ENCODE data around the gene MRPL18. TPM values are rescaled to one million over a fixed set of nuclear protein-coding genes. Genes with fewer than 3 reads are reported as not detected.

The MRPL18 gene
- total RNA-seq, 4 donors from 2014 or later, result 53.9 to 79.2 (median 55.9) TPM

DNA sequence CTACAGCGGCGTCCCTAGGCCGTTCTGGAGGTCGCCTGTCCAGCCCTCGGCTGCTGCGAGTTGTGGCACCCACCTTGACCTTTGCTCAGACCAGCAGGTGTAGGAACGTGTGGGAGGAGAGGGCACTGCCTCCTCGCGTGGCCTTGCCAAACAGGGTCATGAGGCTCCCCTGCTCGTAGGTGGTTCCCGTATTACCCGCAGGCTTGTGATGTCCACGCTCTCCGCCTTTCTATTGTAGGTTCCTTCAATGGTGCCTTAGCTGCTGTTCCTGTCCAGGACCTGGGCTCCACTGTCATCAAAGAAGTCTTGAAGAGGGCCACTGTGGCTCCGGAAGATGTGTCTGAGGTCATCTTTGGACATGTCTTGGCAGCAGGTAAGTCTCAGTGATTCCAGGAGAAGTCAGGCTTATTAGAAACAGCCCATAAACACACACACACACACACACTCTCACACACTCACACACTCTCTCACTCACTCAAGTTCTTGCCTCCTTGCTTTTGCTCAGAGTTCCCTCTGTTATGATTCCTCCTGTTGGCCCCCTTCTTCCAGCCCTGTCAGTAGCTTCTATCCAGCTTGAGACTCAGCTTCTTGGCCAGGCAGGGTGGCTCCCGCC lies 27.5 kb upstream of the MRPL18 start:
- Histone ChIP-seq H3K36me3 (peaks cover 33% of the 10 kb centered on the region), H3K27me3 (no peaks in the 10 kb centered on the region), H3K27ac (peak overlapping the region; percentile 98), H3K4me1 (peaks cover 19% of the 10 kb centered on the region), H3K4me3 (peak overlapping the region; percentile 95), H3K9me3 (no peaks in the 10 kb centered on the region)
- peak in 1 of 2 donors; percentile 80 for DNase-seq (ENCODE audit: low spot score in 2 of 2)
- no peak for TF ChIP-seq POLR2AphosphoS5 (IDR thresholded peaks at IDR 0.05)
- TF ChIP-seq, protein P1, sequence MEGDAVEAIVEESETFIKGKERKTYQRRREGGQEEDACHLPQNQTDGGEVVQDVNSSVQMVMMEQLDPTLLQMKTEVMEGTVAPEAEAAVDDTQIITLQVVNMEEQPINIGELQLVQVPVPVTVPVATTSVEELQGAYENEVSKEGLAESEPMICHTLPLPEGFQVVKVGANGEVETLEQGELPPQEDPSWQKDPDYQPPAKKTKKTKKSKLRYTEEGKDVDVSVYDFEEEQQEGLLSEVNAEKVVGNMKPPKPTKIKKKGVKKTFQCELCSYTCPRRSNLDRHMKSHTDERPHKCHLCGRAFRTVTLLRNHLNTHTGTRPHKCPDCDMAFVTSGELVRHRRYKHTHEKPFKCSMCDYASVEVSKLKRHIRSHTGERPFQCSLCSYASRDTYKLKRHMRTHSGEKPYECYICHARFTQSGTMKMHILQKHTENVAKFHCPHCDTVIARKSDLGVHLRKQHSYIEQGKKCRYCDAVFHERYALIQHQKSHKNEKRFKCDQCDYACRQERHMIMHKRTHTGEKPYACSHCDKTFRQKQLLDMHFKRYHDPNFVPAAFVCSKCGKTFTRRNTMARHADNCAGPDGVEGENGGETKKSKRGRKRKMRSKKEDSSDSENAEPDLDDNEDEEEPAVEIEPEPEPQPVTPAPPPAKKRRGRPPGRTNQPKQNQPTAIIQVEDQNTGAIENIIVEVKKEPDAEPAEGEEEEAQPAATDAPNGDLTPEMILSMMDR (IDR thresholded peaks at IDR 0.05), result no peak
- TF ChIP-seq EP300 (IDR thresholded peaks at IDR 0.05), result no peak
- TF ChIP-seq POLR2A (IDR thresholded peaks at IDR 0.05), result no peak
- 38% methylated on average over 16 of the region's 16 CpGs for WGBS

DNA sequence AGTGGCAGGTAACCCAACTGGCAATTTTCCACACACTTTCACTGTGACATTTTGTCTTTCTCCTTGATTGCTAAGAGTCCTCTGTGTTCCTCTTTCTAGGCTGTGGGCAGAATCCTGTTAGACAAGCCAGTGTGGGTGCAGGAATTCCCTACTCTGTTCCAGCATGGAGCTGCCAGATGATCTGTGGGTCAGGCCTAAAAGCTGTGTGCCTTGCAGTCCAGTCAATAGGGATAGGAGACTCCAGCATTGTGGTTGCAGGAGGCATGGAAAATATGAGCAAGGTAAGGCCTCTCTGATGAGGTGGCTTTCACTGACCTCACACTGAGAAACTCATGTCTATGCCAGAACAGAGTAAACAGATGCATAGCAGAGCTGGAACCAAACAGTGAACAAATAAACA lies 23.4 kb upstream of the MRPL18 start:
- Histone ChIP-seq H3K4me3 (no peak overlapping the region), H3K9me3 (no peaks in the 10 kb centered on the region), H3K27ac (no peak overlapping the region), H3K36me3 (peaks cover 53% of the 10 kb centered on the region), H3K27me3 (no peaks in the 10 kb centered on the region), H3K4me1 (peaks cover 9% of the 10 kb centered on the region)
- TF ChIP-seq, protein P1 (IDR thresholded peaks at IDR 0.05), result no peak
- no peak for DNase-seq (ENCODE audit: low spot score in 2 of 2)

DNA sequence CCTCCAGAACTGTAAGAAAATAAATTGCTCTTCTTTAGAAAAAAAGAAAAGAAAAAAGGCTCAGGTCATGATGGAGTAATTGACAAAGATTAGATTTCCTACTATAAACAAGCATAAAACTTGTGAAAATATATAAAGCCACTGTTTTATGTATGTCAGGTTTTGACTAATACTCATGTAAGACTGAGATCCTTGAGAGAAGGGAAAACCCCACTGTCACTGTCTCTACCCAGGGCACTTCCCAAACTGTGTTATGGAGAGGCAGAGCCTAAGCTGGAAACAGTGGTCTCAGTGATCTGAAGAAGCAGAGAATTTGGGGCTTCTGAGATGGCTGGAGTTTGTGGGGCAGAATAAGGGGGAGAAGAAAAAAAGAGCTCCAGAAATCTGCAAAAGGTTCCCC lies 20.8 kb upstream of the MRPL18 start:
- Histone ChIP-seq H3K27me3 (no peaks in the 10 kb centered on the region), H3K27ac (no peak overlapping the region), H3K36me3 (peaks cover 53% of the 10 kb centered on the region), H3K4me1 (no peaks in the 10 kb centered on the region), H3K9me3 (no peaks in the 10 kb centered on the region), H3K4me3 (no peak overlapping the region)
- TF ChIP-seq POLR2AphosphoS5 (IDR thresholded peaks at IDR 0.05) (no peak), EP300 (IDR thresholded peaks at IDR 0.05) (no peak)
- DNase-seq (ENCODE audit: low spot score in 2 of 2), result no peak

DNA sequence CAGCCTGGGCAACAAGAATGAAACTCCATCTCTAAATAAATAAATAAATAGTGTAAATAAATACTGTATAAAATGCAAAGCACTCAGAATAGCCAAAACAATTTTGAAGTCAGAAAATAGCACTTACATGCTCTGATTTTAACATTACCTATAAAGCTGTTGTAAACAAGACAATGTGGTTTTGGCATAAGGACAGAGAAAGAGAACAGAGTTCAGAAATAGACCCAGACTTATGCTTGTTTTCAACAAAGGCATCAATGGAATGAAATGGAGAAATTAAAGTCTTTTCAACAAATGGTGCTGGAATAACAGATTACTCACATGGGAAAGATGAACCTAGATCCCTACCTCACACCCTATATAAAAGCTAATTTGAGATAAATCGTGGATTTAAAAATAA lies 18.1 kb upstream of the MRPL18 start:
- H3K36me3 ChIP-seq, result peaks cover 64% of the 10 kb centered on the region
- H3K27me3 ChIP-seq, result no peaks in the 10 kb centered on the region
- 61% methylated on average over 1 of the region's 1 CpG for WGBS
- no peak overlapping the region for H3K4me3 ChIP-seq
- no peak for TF ChIP-seq EP300 (IDR thresholded peaks at IDR 0.05)
- H3K27ac ChIP-seq, result no peak overlapping the region
- no peak for DNase-seq (ENCODE audit: low spot score in 2 of 2)
- no peaks in the 10 kb centered on the region for H3K9me3 ChIP-seq
- H3K4me1 ChIP-seq, result no peaks in the 10 kb centered on the region

DNA sequence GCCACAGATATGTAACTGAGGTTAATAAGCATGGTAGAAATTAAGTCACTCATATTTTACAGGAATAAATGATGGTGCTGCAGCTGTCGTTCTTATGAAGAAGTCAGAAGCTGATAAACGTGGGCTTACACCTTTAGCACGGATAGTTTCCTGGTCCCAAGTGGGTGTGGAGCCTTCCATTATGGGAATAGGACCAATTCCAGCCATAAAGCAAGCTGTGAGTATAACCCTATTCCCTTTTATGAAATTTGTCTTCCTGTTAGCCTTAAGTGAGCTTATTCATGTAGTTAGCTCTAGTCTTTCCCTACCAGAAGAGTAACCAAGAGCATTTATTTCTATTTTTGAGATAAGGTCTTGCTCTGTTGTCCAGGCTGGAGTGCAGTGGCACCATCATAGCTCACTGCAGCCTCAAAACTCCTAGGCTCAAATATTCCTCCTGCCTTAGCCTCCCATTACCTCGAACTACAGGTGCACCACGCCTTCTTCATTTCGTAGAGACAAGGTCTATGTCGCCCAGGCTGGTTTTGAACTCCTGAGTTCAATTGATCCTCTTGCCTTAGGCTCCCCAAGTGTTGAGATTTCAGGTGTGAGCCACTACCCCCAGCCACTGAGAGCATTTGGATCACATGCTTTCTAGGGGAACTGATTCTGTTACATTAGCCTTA lies 12.9 kb upstream of the MRPL18 start:
- H3K9me3 ChIP-seq, result no peaks in the 10 kb centered on the region
- H3K27me3 ChIP-seq, result no peaks in the 10 kb centered on the region
- no peak for DNase-seq (ENCODE audit: low spot score in 2 of 2)
- peaks cover 79% of the 10 kb centered on the region for H3K36me3 ChIP-seq
- WGBS, result 76% methylated on average over 7 of the region's 7 CpGs
- H3K4me3 ChIP-seq, result no peak overlapping the region
- TF ChIP-seq EP300 (IDR thresholded peaks at IDR 0.05) (no peak), POLR2A (IDR thresholded peaks at IDR 0.05) (no peak), POLR2AphosphoS5 (IDR thresholded peaks at IDR 0.05) (no peak)
- TF ChIP-seq, protein P1 (IDR thresholded peaks at IDR 0.05), result no peak
- no peaks in the 10 kb centered on the region for H3K4me1 ChIP-seq
- H3K27ac ChIP-seq, result no peak overlapping the region

DNA sequence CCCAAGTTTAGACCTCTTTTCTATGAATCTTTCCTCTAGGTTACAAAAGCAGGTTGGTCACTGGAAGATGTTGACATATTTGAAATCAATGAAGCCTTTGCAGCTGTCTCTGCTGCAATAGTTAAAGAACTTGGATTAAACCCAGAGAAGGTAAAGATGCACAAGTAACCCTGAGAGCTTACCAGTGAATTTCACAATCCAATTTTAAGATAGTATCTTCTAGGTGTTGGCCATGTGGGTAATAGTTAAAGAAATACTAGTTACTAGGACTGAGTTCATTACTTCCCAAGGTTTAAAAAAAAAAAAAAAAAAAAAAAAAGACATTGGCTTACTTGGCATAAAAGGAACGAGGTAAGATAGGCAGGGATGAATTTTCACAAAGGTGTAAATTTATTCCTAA lies 12.1 kb upstream of the MRPL18 start:
- Histone ChIP-seq H3K27me3 (no peaks in the 10 kb centered on the region), H3K4me1 (peaks cover 3% of the 10 kb centered on the region), H3K27ac (no peak overlapping the region), H3K36me3 (peaks cover 86% of the 10 kb centered on the region), H3K9me3 (no peaks in the 10 kb centered on the region), H3K4me3 (no peak overlapping the region)
- TF ChIP-seq, protein P1 (IDR thresholded peaks at IDR 0.05), result no peak
- TF ChIP-seq POLR2A (IDR thresholded peaks at IDR 0.05) (no peak), EP300 (IDR thresholded peaks at IDR 0.05) (no peak), POLR2AphosphoS5 (IDR thresholded peaks at IDR 0.05) (no peak)
- 32% methylated on average over 1 of the region's 1 CpG for WGBS
- no peak for DNase-seq (ENCODE audit: low spot score in 2 of 2)
